ENCODE data around the gene ADD3.
A peak's percentile ranks its signal among the peaks of the same experiment; 100 is the strongest.

The ADD3 gene

DNA sequence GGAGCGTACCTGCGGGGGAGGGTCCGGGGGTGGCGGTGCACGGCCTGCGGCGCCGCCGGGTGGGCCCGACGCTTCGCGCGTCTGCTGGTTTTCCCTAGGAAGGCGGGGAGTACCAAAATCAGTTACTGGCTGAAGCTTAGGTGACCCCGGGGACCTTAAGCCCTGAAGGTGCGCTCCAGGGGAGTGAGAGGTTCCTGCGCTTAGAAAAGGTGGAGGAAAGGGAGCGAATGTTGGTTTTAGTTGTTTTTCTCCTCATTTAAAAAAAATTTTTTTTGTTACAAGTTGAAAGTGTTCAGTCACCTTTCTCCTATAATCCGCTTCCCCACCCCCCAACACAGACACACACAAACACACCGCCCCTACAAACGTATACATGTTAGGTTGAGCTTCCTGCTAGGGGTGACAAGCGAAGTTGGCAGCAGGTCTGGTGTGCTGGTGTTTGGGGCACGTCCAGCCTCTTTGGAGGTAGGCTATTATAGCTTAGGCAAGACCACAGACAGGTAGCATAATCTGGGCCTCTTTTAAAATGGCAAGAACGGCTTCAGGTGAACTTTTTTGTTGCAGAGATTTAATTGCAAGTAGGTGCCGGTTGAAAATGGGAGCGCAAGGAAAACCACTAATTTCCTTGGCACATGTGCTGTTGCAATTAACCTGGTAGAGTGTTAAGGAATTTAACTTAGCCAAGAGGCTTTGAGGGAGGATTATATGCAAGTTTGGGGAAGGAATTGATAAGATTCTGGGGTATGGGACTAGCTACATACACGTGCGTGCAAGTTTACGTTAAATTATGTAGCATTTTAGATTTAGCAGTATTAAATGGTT, 945 bp downstream of the ADD3 start:
- H3K36me3 ChIP-seq (ENCODE audit: control insufficient read depth, insufficient read depth, low read length), result no peaks in the 10 kb centered on the region
- peak overlapping the region; percentile 66 for H3K9ac ChIP-seq (ENCODE audit: low read depth, low read length)
- peaks cover 21% of the 10 kb centered on the region for H3K4me1 ChIP-seq (ENCODE audit: control insufficient read depth, insufficient read depth, low read length)
- no peaks in the 10 kb centered on the region for H3K9me3 ChIP-seq (ENCODE audit: control insufficient read depth, insufficient read depth, low read length)
- peak overlapping the region; percentile 82 for H3K4me3 ChIP-seq (ENCODE audit: low read depth, low read length)
- H3K27me3 ChIP-seq (ENCODE audit: control insufficient read depth, insufficient read depth, low read length), result peaks cover 7% of the 10 kb centered on the region

- Histone ChIP-seq H3K4me1 (ENCODE audit: control insufficient read depth, insufficient read depth, low read length) (peaks cover 25% of the 10 kb centered on the region), H3K9me3 (ENCODE audit: control insufficient read depth, insufficient read depth, low read length) (no peaks in the 10 kb centered on the region), H3K9ac (ENCODE audit: low read depth, low read length) (no peak overlapping the region), H3K36me3 (ENCODE audit: control insufficient read depth, insufficient read depth, low read length) (no peaks in the 10 kb centered on the region), H3K27me3 (ENCODE audit: control insufficient read depth, insufficient read depth, low read length) (peaks cover 7% of the 10 kb centered on the region), H3K4me3 (ENCODE audit: low read depth, low read length) (no peak overlapping the region)
These were observed 2.1 kb downstream of the ADD3 start for GRCh38 chr10:110009736-110010475.

- Histone ChIP-seq H3K4me1 (ENCODE audit: control insufficient read depth, insufficient read depth, low read length) (peaks cover 27% of the 10 kb centered on the region), H3K4me3 (ENCODE audit: low read depth, low read length) (no peak overlapping the region), H3K9me3 (ENCODE audit: control insufficient read depth, insufficient read depth, low read length) (no peaks in the 10 kb centered on the region), H3K36me3 (ENCODE audit: control insufficient read depth, insufficient read depth, low read length) (no peaks in the 10 kb centered on the region), H3K9ac (ENCODE audit: low read depth, low read length) (no peak overlapping the region), H3K27me3 (ENCODE audit: control insufficient read depth, insufficient read depth, low read length) (peaks cover 7% of the 10 kb centered on the region)
These were observed 2.9 kb downstream of the ADD3 start for GRCh38 chr10:110010486-110011378.

GRCh38 chr10:110011681-110012080, 3.9 kb downstream of the ADD3 start:
- H3K27me3 ChIP-seq (ENCODE audit: control insufficient read depth, insufficient read depth, low read length), result no peaks in the 10 kb centered on the region
- H3K9ac ChIP-seq (ENCODE audit: low read depth, low read length), result no peak overlapping the region
- H3K9me3 ChIP-seq (ENCODE audit: control insufficient read depth, insufficient read depth, low read length), result no peaks in the 10 kb centered on the region
- no peak overlapping the region for H3K4me3 ChIP-seq (ENCODE audit: low read depth, low read length)
- peaks cover 30% of the 10 kb centered on the region for H3K4me1 ChIP-seq (ENCODE audit: control insufficient read depth, insufficient read depth, low read length)
- no peaks in the 10 kb centered on the region for H3K36me3 ChIP-seq (ENCODE audit: control insufficient read depth, insufficient read depth, low read length)

GRCh38 chr10:110013630-110014293, 6.0 kb downstream of the ADD3 start:
- Histone ChIP-seq H3K36me3 (ENCODE audit: control insufficient read depth, insufficient read depth, low read length) (no peaks in the 10 kb centered on the region), H3K4me1 (ENCODE audit: control insufficient read depth, insufficient read depth, low read length) (peaks cover 30% of the 10 kb centered on the region), H3K9ac (ENCODE audit: low read depth, low read length) (no peak overlapping the region), H3K27me3 (ENCODE audit: control insufficient read depth, insufficient read depth, low read length) (no peaks in the 10 kb centered on the region), H3K9me3 (ENCODE audit: control insufficient read depth, insufficient read depth, low read length) (no peaks in the 10 kb centered on the region), H3K4me3 (ENCODE audit: low read depth, low read length) (no peak overlapping the region)

DNA sequence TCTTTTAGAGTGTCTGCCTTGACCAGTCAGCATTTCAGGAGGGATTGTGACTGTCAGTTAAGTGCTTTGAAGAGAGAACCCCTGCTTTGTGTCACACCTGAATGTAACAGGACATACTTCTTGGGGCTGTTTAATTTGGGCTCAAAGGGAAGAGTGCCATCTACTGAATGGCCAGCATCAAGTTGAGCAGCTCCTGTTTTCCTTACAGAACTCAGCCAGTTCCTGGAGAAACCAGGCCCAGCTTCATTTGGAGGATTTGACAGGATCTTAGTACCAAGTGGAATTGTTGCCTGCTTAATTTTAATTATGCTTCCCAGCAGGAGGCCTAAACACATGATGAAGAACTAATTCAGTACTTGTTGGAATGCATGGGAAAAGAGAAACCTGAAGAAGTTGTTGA, 8.3 kb downstream of the ADD3 start:
- Histone ChIP-seq H3K4me1 (ENCODE audit: control insufficient read depth, insufficient read depth, low read length) (peaks cover 22% of the 10 kb centered on the region), H3K9ac (ENCODE audit: low read depth, low read length) (no peak overlapping the region)

GRCh38 chr10:110017052-110017451, 9.3 kb downstream of the ADD3 start:
- H3K27me3 ChIP-seq (ENCODE audit: control insufficient read depth, insufficient read depth, low read length), result no peaks in the 10 kb centered on the region
- no peaks in the 10 kb centered on the region for H3K9me3 ChIP-seq (ENCODE audit: control insufficient read depth, insufficient read depth, low read length)
- H3K9ac ChIP-seq (ENCODE audit: low read depth, low read length), result no peak overlapping the region
- peaks cover 22% of the 10 kb centered on the region for H3K4me1 ChIP-seq (ENCODE audit: control insufficient read depth, insufficient read depth, low read length)
- H3K36me3 ChIP-seq (ENCODE audit: control insufficient read depth, insufficient read depth, low read length), result no peaks in the 10 kb centered on the region
- no peak overlapping the region for H3K4me3 ChIP-seq (ENCODE audit: low read depth, low read length)

More for the DNA sequence above, 8.3 kb downstream of the ADD3 start:
- Histone ChIP-seq H3K27me3 (ENCODE audit: control insufficient read depth, insufficient read depth, low read length) (no peaks in the 10 kb centered on the region), H3K9me3 (ENCODE audit: control insufficient read depth, insufficient read depth, low read length) (no peaks in the 10 kb centered on the region), H3K36me3 (ENCODE audit: control insufficient read depth, insufficient read depth, low read length) (no peaks in the 10 kb centered on the region), H3K4me3 (ENCODE audit: low read depth, low read length) (no peak overlapping the region)

- H3K9me3 ChIP-seq (ENCODE audit: control insufficient read depth, insufficient read depth, low read length), result no peaks in the 10 kb centered on the region
- H3K27me3 ChIP-seq (ENCODE audit: control insufficient read depth, insufficient read depth, low read length), result no peaks in the 10 kb centered on the region
- peaks cover 23% of the 10 kb centered on the region for H3K4me1 ChIP-seq (ENCODE audit: control insufficient read depth, insufficient read depth, low read length)
- no peaks in the 10 kb centered on the region for H3K36me3 ChIP-seq (ENCODE audit: control insufficient read depth, insufficient read depth, low read length)
- H3K4me3 ChIP-seq (ENCODE audit: low read depth, low read length), result no peak overlapping the region
- no peak overlapping the region for H3K9ac ChIP-seq (ENCODE audit: low read depth, low read length)
These were observed 10.1 kb downstream of the ADD3 start for GRCh38 chr10:110017907-110018306.

DNA sequence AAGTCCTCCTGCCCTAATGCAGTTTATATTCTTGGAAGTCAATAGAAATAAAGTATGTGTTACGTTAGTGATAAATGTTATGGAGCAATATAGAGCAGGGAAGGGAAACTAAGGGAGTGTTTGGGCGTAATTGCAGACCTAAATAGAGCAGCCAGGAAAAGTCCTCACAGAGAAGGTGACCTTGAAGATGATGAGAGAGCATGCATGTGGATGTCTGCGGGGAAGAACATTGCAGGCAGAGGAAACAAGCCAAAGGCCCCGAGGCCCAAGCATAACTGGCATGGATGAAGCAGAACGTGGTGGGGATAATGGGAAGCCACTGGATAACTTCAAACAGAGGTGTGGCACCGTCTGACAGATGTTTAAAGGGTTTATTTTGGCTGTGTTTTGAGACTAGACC, 12.5 kb downstream of the ADD3 start:
- Histone ChIP-seq H3K4me1 (ENCODE audit: control insufficient read depth, insufficient read depth, low read length) (peaks cover 12% of the 10 kb centered on the region), H3K9me3 (ENCODE audit: control insufficient read depth, insufficient read depth, low read length) (no peaks in the 10 kb centered on the region), H3K9ac (ENCODE audit: low read depth, low read length) (no peak overlapping the region), H3K27me3 (ENCODE audit: control insufficient read depth, insufficient read depth, low read length) (no peaks in the 10 kb centered on the region), H3K4me3 (ENCODE audit: low read depth, low read length) (no peak overlapping the region), H3K36me3 (ENCODE audit: control insufficient read depth, insufficient read depth, low read length) (no peaks in the 10 kb centered on the region)

- no peak overlapping the region for H3K9ac ChIP-seq (ENCODE audit: low read depth, low read length)
These were observed 15.1 kb downstream of the ADD3 start for GRCh38 chr10:110022716-110023504.

More at GRCh38 chr10:110022716-110023504, 15.1 kb downstream of the ADD3 start:
- Histone ChIP-seq H3K4me1 (ENCODE audit: control insufficient read depth, insufficient read depth, low read length) (peaks cover 5% of the 10 kb centered on the region), H3K36me3 (ENCODE audit: control insufficient read depth, insufficient read depth, low read length) (no peaks in the 10 kb centered on the region), H3K27me3 (ENCODE audit: control insufficient read depth, insufficient read depth, low read length) (no peaks in the 10 kb centered on the region), H3K4me3 (ENCODE audit: low read depth, low read length) (no peak overlapping the region), H3K9me3 (ENCODE audit: control insufficient read depth, insufficient read depth, low read length) (no peaks in the 10 kb centered on the region)

All from iPS-15b (cell line).